HFF-Myc (cell line): ENCODE results near the gene CAPS.
"Not testable (repeated sequence)": the region's sequence is repeated elsewhere in the genome, so short reads cannot be mapped to it uniquely, and the experiment has no call there.

ENCODE experiments used
- DNase-seq: peaks from one replicate; pipeline ENCODE4 v3.0.0-alpha.2; 2011; ENCODE audit warnings: low read depth; ENCODE audit errors: extremely low read depth
- H3K4me3 ChIP-seq: replicated peaks from 2 replicates; pipeline ENCODE4 v1.5.1; 2011; ENCODE audit warnings: low read depth, mild to moderate bottlenecking, control low read depth, low read length
- CTCF ChIP-seq: IDR thresholded peaks from 2 replicates; pipeline ENCODE4 v1.5.1; 2012; ENCODE audit warnings: mild to moderate bottlenecking, low read depth, low read length, control low read depth; ENCODE audit errors: missing control alignments

CAPS gene

GRCh38 chr19:5961969-5962945, 48.2 kb downstream of the CAPS start:
- no peak for TF ChIP-seq CTCF
- no peak for DNase-seq
- no peak overlapping the region for H3K4me3 ChIP-seq

GRCh38 chr19:5963259-5963658, 49.2 kb downstream of the CAPS start:
- DNase-seq, H3K4me3 ChIP-seq: not testable (repeated sequence)

- no peak for DNase-seq
- TF ChIP-seq CTCF: no peak
- no peak overlapping the region for H3K4me3 ChIP-seq
Measured at GRCh38 chr19:5963855-5964254, 49.8 kb downstream of the CAPS start.

- TF ChIP-seq CTCF: no peak
- no peak overlapping the region for H3K4me3 ChIP-seq
- DNase-seq: no peak
Measured at GRCh38 chr19:5964816-5965565, 50.9 kb downstream of the CAPS start.
